Skeletal muscle cell (primary cell): ENCODE results near the gene S1PR4.
A peak's percentile ranks its signal among the peaks of the same experiment; 100 is the strongest.

ENCODE experiments used
- DNase-seq: peaks from one replicate; pipeline ENCODE4 v3.0.0-alpha.2; 2010; ENCODE audit warnings: low read depth
- H3K4me3 ChIP-seq: 2 replicates; pipeline ENCODE4 v1.5.1; 2011; ENCODE audit warnings: low read depth, mild to moderate bottlenecking, control low read depth, low read length, moderate library complexity

S1PR4 gene

GRCh38 chr19:3178377-3178972, at the start of gene S1PR4:
Gene S1PR4, plus strand, starts transcription at chr19:3178769. Its CDS starts 24 bp downstream, at chr19:3178793.
- H3K4me3 ChIP-seq: no peak within 1 kb of the TSS
- DNase-seq: no peak

GRCh38 chr19:3129112-3129511, 49.5 kb upstream of the S1PR4 start:
- no peak overlapping the region for H3K4me3 ChIP-seq
- peak; percentile 34 for DNase-seq

DNA sequence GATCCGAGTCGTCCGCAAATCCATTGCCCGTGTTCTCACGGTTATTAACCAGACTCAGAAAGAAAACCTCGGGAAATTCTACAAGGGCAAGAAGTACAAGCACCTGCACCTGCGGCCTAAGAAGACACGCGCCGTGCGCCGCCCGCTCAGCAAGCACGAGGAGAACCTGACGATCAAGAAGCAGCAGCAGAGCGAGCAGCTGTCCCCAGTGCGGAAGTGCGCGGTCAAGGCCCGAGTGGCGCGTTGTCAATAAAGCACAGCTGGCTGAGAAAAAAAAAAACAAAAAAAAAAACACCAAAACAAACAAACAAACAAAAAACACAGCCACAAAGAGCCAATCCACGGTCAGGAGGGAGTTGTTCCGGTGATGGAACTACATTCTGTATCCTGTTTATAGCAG, 47.4 kb upstream of the S1PR4 start:
- DNase-seq: no peak

DNA sequence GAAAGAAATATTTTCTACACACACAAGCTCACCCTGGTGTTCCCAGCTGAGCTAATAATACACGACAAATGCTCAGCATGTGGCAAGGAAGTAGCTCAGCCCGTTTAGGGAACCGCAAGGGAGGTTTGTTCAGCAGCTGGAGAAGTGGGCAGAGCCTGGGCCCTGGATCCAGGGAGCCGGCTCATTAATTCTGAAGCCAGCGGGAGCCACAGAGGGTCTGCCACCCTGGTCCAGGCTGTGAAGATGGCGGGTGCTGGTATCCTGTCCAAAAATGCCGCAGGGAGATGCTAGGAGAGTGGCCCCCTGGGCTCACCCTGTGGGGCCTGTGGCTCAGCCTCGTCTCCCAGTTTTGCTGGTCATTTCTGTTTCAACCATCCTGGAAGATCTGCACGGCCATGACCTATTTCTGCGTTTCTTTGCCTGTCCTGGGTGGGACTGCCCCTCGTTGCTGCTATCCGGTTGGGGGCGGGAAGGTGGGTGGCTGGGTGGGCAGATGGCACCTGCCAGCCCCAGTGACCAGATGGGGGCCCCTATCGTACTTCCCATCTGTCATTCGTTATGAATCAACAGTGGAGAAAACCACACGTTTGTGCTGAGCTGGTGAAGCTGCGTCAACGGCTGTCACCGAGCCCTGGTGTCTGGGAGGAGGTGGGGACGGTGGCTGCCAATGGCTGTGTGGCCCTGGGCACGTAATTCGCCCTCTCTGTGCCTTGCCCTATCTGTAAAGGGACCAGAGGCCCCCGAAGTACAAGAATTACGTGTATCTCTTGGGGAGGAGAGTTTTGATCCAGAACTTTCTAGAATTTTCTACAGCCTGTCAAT, 45.4 kb upstream of the S1PR4 start:
- H3K4me3 ChIP-seq: no peak overlapping the region
- peak; percentile 49 for DNase-seq

More for the DNA sequence above, 47.4 kb upstream of the S1PR4 start:
- H3K4me3 ChIP-seq: no peak overlapping the region

DNA sequence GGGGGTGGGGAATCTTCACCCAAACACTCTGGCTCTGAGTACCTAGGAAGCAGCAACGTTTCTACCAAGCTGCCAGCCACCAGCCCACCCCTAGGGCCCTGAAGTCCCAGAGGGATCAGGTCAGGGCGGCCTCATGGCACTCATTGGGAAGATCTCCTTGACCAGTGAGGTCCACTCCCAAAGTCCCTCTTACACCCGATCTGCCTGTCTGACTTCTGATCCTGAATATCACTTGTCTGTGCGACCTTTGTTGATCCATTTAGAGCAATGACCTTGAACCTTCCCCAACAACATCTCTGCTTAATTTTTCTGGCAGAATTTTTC, 44.8 kb upstream of the S1PR4 start:
- DNase-seq: no peak
- H3K4me3 ChIP-seq: no peak overlapping the region

DNA sequence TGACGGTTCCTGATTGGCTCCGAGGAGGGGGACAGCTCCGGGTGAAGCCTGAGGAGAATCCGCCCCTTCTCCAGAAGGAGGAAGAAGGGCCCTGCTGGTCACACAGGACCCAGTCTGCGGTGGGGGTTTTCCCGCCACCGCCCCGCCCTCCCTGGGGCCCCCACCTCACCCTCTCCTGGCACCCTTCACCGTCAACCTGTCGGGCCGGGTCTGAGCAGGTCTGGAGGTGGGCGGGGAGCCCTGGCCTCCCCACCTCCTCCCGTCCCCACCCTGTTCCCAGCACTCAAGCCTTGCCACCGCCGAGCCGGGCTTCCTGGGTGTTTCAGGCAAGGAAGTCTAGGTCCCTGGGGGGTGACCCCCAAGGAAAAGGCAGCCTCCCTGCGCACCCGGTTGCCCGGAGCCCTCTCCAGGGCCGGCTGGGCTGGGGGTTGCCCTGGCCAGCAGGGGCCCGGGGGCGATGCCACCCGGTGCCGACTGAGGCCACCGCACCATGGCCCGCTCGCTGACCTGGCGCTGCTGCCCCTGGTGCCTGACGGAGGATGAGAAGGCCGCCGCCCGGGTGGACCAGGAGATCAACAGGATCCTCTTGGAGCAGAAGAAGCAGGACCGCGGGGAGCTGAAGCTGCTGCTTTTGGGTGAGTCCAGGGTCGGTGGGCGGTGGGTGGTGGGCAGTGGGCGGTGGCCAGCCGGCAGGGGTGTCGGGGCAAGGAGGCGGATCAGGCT, 42.4 kb upstream of the S1PR4 start, which contains the start of gene GNA15:
TSS of gene GNA15 (plus strand) at position 73 of the 723 bp plus-strand sequence. CDS start at position 491, 418 bp downstream.
- H3K4me3 ChIP-seq: no peak within 1 kb of the TSS
- DNase-seq: no peak

GRCh38 chr19:3136684-3137055, 41.9 kb upstream of the S1PR4 start:
- DNase-seq: no peak
- H3K4me3 ChIP-seq: no peak overlapping the region

GRCh38 chr19:3137119-3137518, 41.5 kb upstream of the S1PR4 start:
- DNase-seq: no peak
- no peak overlapping the region for H3K4me3 ChIP-seq

DNA sequence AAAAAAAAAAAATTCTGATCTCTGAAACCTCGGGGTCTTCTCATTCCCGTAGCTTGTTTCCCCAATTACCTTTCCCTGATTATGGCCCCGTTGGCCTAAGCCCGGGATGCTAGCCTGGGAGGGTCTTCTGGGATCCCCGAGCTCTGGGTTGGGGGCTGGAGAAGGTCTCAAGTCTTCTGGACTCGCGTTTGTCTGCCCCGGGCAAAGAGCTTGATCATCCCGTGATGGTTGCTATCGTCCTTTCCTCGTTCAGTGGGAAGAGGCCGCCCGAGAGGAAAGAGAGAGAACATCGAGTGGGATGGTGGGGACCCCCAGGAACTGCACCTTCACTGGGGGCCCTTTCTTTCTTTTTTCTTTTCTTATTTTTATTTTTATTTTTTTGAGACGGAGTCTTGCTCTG, 40.3 kb upstream of the S1PR4 start:
- no peak overlapping the region for H3K4me3 ChIP-seq
- no peak for DNase-seq

DNA sequence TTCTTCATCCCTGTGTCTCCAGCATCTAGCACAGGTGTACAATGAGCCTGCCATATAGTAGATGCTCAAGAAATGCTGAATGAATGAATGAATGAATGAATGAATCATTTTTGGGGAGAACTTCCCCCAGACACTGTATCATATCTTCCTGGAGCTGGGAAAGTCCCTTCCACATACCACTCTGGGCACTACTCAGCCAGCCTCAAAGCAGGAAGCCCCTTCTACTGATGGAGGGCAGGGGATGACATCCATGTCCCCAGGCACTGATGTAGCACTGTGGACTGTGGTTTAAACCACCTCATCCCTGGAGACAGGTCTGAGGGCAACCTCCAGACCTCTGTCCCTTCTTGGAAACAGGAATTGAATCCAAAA, 37.9 kb upstream of the S1PR4 start:
- DNase-seq: no peak
- no peak overlapping the region for H3K4me3 ChIP-seq

DNA sequence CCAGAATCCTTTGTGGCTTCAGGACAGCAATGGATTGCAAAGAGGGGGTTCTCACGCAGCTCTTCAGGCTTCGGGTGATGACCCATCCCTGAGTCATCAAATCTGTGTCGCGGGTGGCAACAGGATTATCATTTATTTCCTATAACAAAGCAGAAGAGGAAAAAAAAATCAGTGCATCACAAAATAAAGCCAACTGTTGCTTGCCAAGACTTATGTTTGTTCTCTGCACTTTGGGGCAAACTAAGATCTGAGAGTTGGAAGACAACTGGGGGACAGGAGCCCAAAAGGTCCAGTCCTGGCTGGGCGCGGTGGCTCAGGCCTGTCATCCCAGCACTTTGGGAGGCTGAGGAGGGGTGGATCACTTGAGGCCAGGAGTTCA, 36.3 kb upstream of the S1PR4 start:
- no peak overlapping the region for H3K4me3 ChIP-seq
- DNase-seq: peak; percentile 51

GRCh38 chr19:3142781-3143337, 35.7 kb upstream of the S1PR4 start:
- no peak for DNase-seq
- no peak overlapping the region for H3K4me3 ChIP-seq

GRCh38 chr19:3145909-3146676, 32.5 kb upstream of the S1PR4 start:
- H3K4me3 ChIP-seq: no peak overlapping the region

GRCh38 chr19:3146677-3147100, 31.9 kb upstream of the S1PR4 start:
- H3K4me3 ChIP-seq: no peak overlapping the region
- DNase-seq: no peak

More at GRCh38 chr19:3145909-3146676, 32.5 kb upstream of the S1PR4 start:
- DNase-seq: no peak

DNA sequence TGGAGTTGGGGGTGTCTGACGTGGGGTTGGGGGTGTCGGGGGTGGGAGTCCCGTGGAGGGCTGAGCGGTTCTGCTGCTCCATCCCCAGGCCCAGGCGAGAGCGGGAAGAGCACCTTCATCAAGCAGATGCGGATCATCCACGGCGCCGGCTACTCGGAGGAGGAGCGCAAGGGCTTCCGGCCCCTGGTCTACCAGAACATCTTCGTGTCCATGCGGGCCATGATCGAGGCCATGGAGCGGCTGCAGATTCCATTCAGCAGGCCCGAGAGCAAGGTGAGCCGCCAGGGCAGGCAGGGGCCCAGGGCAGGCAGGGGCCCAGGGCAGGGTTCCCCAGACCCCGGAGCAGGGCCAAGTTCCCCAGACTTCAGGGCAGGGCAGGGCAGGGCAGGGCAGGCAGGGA, 30.1 kb upstream of the S1PR4 start:
- no peak for DNase-seq
- H3K4me3 ChIP-seq: no peak overlapping the region

DNA sequence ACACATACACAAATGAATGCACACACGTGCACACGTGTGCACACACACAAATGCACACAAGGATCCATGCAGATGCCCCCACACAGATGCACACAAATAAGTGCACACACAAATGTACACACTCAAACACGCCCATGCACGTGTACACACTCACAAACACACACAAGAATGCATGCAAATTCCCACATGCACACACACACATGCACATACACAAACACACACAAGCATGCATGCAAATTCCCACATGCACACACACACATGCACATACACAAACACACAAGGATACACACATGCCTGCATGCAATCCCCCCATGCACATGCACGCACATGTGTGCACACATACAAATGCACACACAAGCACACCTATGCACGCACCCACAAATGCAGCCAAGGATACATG, 29.5 kb upstream of the S1PR4 start:
- no peak for DNase-seq
- no peak overlapping the region for H3K4me3 ChIP-seq

DNA sequence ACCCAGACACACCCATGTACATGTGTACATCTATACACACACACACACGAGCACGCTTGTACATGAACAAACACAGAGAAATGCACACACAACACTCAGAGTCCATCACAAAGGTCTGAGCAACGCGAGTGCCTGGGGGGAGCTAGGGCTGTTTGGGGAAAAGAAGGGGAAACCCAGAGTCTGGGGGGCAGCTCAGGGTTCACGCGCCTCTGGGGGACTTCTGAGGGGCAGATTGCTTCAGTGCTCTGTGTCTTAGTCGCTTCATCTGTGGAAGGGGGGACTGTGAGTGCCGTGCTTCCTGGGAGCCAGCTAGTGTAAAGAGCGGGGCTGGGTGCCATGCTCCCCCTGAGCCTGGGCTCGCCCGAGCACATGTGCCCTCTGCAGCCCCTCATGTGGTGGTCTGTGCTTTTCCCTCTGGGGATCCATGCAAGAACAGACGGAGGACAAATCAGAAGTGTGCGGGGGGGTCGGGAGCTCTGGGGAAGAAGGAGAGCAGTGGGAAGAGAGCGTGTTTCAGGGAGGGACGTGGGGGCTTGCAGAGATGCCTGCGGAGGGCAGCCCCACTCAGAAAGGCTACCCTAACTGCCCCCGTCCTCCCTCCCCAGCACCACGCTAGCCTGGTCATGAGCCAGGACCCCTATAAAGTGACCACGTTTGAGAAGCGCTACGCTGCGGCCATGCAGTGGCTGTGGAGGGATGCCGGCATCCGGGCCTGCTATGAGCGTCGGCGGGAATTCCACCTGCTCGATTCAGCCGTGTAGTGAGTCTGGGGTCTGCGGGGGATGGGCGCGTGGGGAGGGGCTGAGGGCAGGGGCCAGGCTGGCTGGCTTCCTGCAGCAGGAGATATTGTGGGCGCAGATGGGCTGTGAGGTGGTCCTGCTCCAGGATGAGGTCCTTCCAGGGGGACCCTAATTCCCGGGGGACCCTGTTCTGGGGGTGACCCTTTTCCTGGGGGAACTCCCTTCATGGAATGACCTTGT, 28.8 kb upstream of the S1PR4 start:
- H3K4me3 ChIP-seq: no peak overlapping the region

DNA sequence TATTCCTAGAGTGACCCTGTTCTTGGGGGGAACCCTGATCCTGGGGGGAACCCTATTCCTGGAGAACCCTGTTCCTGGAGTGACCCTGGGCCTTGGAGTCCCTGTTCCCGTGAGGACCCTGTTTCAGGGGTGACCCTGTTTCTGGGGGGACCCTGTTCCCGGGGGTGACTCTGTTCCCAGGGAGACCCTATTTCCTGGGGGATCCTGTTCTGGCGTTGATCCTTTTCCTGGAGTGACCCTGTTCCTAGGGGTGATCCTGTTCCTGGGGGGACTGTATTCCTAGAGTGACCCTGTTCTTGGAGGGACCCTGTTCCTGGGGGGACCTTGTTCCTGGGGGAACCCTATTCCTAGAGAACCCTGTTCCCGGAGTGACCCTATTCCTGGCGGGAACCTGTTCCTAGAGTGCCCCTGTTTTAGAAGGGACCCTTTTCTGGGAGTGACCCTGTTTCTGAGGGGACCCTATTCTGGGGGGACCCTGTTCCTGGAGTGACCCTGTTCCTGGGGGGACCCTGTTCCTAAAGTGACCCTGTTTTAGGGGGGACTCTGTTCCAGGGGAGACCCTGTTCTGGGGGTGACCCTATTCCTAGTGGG, 27.7 kb upstream of the S1PR4 start:
- H3K4me3 ChIP-seq: no peak overlapping the region
- no peak for DNase-seq

More for the DNA sequence above, 28.8 kb upstream of the S1PR4 start:
- no peak for DNase-seq
